Endothelial cell of umbilical vein (primary cell): ENCODE data around the gene FBXO38.

Experiments
- JUN ChIP-seq: IDR thresholded peaks from 2 replicates; pipeline ENCODE4 v1.6.1; 2011; ENCODE audit warnings: borderline replicate concordance, low read depth; ENCODE audit not compliant: insufficient read length, insufficient read depth
- POLR2A ChIP-seq: IDR thresholded peaks from 2 replicates; pipeline ENCODE4 v1.6.1; 2012; ENCODE audit warnings: low read depth, mild to moderate bottlenecking, control low read depth, low read length
- POLR2AphosphoS5 ChIP-seq: IDR thresholded peaks from 2 replicates; pipeline ENCODE4 v1.6.1; 2012; ENCODE audit warnings: low read depth, mild to moderate bottlenecking, control low read depth, low read length, moderate library complexity; ENCODE audit not compliant: insufficient read depth

DNA sequence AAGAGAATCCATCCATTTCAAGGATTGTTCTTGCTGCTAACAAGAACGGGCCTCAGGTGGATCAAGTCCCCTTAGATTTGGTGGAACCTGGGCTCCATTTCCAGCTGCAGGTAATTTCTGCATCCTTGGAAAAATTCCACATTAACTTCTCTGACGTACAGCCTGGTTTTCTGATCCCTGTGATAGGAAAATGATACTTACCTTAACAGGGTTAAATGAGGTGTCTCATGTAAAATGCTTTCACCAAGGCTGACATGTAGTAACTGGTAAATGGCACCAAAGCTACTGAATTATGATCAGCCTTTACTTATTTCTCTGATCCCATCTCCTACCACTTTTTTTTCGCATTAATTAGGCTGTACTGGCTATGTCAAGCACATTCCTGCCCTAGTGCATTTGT lies 93.7 kb downstream of the FBXO38 start:
- TF ChIP-seq POLR2AphosphoS5 (no peak), POLR2A (no peak), JUN (no peak)
